ENCODE measurements around the gene OR52J3. TPM values are rescaled to one million over a fixed set of nuclear protein-coding genes. Genes with fewer than 3 reads are reported as not detected.
"Not testable (repeated sequence)": the region's sequence is repeated elsewhere in the genome, so short reads cannot be mapped to it uniquely, and the experiment has no call there.

OR52J3 gene
- total RNA-seq, 1 donor from 2014 or later = not detected

DNA sequence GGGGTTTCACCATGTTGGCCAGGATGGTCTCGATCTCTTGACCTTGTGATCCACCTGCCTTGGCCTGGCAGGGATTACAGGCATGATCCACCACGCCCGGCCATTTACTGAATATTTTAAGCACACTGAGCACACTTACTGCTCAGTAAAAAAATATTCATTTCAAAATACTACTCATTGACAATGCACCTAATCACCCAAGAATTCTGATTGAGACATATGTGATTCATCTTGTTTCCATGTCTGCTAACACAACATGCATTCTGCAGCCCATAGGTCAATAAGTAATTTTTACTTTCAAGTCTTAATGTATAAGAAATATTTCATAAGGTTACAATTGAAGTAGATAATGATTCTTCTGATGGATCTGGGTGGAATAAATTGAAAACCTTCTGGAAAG lies 4.2 kb upstream of the OR52J3 start:
- no peak for DNase-seq (ENCODE audit: low spot score, unreplicated experiment)
- no peak overlapping the region for H3K27ac Mint-ChIP-seq
- H3K36me3 Mint-ChIP-seq (ENCODE audit: insufficient read depth) = no peaks in the 10 kb centered on the region
- TF ChIP-seq, protein P1, sequence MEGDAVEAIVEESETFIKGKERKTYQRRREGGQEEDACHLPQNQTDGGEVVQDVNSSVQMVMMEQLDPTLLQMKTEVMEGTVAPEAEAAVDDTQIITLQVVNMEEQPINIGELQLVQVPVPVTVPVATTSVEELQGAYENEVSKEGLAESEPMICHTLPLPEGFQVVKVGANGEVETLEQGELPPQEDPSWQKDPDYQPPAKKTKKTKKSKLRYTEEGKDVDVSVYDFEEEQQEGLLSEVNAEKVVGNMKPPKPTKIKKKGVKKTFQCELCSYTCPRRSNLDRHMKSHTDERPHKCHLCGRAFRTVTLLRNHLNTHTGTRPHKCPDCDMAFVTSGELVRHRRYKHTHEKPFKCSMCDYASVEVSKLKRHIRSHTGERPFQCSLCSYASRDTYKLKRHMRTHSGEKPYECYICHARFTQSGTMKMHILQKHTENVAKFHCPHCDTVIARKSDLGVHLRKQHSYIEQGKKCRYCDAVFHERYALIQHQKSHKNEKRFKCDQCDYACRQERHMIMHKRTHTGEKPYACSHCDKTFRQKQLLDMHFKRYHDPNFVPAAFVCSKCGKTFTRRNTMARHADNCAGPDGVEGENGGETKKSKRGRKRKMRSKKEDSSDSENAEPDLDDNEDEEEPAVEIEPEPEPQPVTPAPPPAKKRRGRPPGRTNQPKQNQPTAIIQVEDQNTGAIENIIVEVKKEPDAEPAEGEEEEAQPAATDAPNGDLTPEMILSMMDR (IDR thresholded peaks at IDR 0.05; ENCODE audit: unreplicated experiment) = no peak
- H3K4me1 Mint-ChIP-seq (ENCODE audit: low read depth) = peaks cover 11% of the 10 kb centered on the region
- no peaks in the 10 kb centered on the region for H3K27me3 Mint-ChIP-seq
- peaks cover 2% of the 10 kb centered on the region for H3K9me3 Mint-ChIP-seq (ENCODE audit: low read depth)
- H3K4me3 Mint-ChIP-seq (ENCODE audit: low read depth) = no peak overlapping the region

DNA sequence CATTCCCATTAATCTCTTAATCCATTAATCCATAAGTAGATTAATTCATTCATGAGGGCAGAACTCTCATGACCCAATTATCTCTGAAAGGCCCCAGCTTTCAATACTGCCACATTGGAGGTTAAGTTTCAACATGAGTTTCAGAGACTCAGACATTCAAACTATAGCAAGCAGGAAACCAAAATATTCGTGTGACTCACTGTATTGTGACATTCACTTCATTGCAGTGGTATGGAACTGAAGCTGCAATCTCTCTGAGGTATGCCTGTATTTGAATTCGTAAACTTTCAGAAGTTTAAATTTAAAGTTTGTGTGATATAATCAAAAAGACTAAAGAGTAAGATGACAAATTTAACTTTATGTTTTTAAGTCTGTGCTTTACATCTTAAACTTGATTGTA lies 2.9 kb upstream of the OR52J3 start:
- Mint-ChIP-seq H3K4me1 (ENCODE audit: low read depth) (peaks cover 11% of the 10 kb centered on the region), H3K27ac (no peak overlapping the region), H3K27me3 (no peaks in the 10 kb centered on the region), H3K4me3 (ENCODE audit: low read depth) (no peak overlapping the region), H3K36me3 (ENCODE audit: insufficient read depth) (no peaks in the 10 kb centered on the region), H3K9me3 (ENCODE audit: low read depth) (peaks cover 4% of the 10 kb centered on the region)
- TF ChIP-seq, protein P1 (IDR thresholded peaks at IDR 0.05; ENCODE audit: unreplicated experiment) = no peak
- no peak for DNase-seq (ENCODE audit: low spot score, unreplicated experiment)

DNA sequence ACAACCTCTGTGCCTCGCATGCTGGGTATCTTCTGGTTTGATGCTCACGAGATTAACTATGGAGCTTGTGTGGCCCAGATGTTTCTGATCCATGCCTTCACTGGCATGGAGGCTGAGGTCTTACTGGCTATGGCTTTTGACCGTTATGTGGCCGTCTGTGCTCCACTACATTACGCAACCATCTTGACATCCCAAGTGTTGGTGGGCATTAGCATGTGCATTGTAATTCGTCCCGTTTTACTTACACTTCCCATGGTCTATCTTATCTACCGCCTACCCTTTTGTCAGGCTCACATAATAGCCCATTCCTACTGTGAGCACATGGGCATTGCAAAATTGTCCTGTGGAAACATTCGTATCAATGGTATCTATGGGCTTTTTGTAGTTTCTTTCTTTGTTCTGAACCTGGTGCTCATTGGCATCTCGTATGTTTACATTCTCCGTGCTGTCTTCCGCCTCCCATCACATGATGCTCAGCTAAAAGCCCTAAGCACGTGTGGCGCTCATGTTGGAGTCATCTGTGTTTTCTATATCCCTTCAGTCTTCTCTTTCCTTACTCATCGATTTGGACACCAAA lies 516 bp downstream of the OR52J3 start:
- Mint-ChIP-seq H3K27me3 (no peaks in the 10 kb centered on the region), H3K4me1 (ENCODE audit: low read depth) (peaks cover 11% of the 10 kb centered on the region), H3K36me3 (ENCODE audit: insufficient read depth) (no peaks in the 10 kb centered on the region), H3K4me3 (ENCODE audit: low read depth) (no peak overlapping the region), H3K9me3 (ENCODE audit: low read depth) (peaks cover 4% of the 10 kb centered on the region), H3K27ac (no peak overlapping the region)
- TF ChIP-seq, protein P1 (IDR thresholded peaks at IDR 0.05; ENCODE audit: unreplicated experiment) = no peak
- DNase-seq (ENCODE audit: low spot score, unreplicated experiment) = no peak

DNA sequence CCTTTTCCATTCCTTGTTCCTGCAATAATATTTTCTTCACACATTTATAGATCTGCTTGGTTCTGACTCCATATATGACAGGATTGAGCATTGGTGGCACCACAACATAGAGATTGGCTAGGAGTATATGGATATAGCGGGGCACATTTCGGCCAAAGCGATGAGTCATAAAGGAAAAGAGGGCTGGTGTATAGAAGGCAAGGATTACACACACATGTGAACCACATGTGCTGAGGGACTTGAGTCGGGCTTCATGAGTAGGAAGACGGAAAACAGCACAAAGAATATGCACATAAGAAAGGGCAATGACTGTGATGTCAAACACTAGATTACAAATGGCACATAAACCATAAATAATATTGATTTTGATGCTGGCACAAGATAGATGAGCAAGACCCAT lies 12.4 kb downstream of the OR52J3 start:
- not testable (repeated sequence) for H3K4me1 Mint-ChIP-seq (ENCODE audit: low read depth); H3K27me3 Mint-ChIP-seq; H3K4me3 Mint-ChIP-seq (ENCODE audit: low read depth); H3K9me3 Mint-ChIP-seq (ENCODE audit: low read depth); H3K36me3 Mint-ChIP-seq (ENCODE audit: insufficient read depth); H3K27ac Mint-ChIP-seq; DNase-seq (ENCODE audit: low spot score, unreplicated experiment)

DNA sequence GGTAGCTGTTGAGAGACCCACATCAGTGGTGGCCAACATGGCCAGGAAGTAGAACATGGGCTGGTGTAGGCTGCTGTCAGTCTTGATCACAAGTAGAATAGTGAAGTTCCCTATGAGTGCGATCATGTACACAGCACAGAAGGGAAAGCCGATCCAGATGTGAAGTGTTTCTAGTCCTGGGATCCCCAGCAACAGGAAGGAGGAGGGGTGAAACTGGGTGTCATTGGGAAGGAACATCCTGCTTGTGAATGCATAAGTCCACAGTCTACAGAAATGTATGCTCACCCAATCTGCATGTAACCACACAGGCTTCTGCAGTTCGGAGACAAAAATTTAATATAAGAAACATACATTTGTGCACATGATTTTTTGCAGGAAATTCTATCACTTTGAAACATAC lies 13.1 kb downstream of the OR52J3 start, which contains the start of gene OR52E2:
OR52E2 (minus strand) TSS at position 237 of the 400 bp plus-strand sequence; CDS start at position 237, 0 bp downstream.
- Mint-ChIP-seq H3K9me3 (ENCODE audit: low read depth) (no peaks in the 10 kb centered on the region), H3K27me3 (no peaks in the 10 kb centered on the region), H3K27ac (no peak within 1 kb of the TSS), H3K4me3 (ENCODE audit: low read depth) (no peak within 1 kb of the TSS), H3K36me3 (ENCODE audit: insufficient read depth) (no peaks in the 10 kb centered on the region), H3K4me1 (ENCODE audit: low read depth) (no peaks in the 10 kb centered on the region)
- no peak for DNase-seq (ENCODE audit: low spot score, unreplicated experiment)
- TF ChIP-seq, protein P1 (IDR thresholded peaks at IDR 0.05; ENCODE audit: unreplicated experiment) = no peak

DNA sequence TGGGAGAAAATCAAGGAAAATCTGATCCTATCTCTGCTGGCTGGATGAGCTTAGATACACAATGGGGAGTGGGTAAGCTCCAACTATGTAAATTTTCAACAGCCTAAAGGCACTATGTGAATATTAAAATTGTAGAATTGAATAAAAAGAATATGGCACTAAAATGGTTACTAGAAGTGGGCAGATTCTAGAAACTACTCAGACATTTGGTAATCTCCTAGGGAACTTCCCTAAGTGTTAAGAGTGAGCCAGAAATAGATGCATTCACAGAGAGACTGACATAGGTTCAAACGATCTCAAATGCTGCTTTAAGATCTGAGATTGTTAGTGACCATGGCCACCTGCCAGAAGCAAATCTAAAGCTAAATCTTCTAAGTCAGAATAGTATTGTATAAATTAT lies 18.7 kb downstream of the OR52J3 start:
- no peak for DNase-seq (ENCODE audit: low spot score, unreplicated experiment)
- TF ChIP-seq, protein P1 (IDR thresholded peaks at IDR 0.05; ENCODE audit: unreplicated experiment) = no peak
- Mint-ChIP-seq H3K4me3 (ENCODE audit: low read depth) (no peak overlapping the region), H3K36me3 (ENCODE audit: insufficient read depth) (no peaks in the 10 kb centered on the region), H3K27me3 (no peaks in the 10 kb centered on the region), H3K27ac (no peak overlapping the region), H3K9me3 (ENCODE audit: low read depth) (no peaks in the 10 kb centered on the region), H3K4me1 (ENCODE audit: low read depth) (no peaks in the 10 kb centered on the region)

All from progenitor cell of endocrine pancreas (in vitro differentiated cells).